Stimulated activated CD4-positive, alpha-beta T cell treated with anti-CD3 and anti-CD28 coated beads, Interleukin-1b, Interleukin-23, amount 100 ng/mL, for 48 hours (primary cell): ENCODE data around the gene UBXN1.

Source experiments
- DNase-seq: peaks from one replicate; pipeline ENCODE4 v3.0.0-alpha.2; 2020

Gene UBXN1, protein sequence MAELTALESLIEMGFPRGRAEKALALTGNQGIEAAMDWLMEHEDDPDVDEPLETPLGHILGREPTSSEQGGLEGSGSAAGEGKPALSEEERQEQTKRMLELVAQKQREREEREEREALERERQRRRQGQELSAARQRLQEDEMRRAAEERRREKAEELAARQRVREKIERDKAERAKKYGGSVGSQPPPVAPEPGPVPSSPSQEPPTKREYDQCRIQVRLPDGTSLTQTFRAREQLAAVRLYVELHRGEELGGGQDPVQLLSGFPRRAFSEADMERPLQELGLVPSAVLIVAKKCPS

DNA sequence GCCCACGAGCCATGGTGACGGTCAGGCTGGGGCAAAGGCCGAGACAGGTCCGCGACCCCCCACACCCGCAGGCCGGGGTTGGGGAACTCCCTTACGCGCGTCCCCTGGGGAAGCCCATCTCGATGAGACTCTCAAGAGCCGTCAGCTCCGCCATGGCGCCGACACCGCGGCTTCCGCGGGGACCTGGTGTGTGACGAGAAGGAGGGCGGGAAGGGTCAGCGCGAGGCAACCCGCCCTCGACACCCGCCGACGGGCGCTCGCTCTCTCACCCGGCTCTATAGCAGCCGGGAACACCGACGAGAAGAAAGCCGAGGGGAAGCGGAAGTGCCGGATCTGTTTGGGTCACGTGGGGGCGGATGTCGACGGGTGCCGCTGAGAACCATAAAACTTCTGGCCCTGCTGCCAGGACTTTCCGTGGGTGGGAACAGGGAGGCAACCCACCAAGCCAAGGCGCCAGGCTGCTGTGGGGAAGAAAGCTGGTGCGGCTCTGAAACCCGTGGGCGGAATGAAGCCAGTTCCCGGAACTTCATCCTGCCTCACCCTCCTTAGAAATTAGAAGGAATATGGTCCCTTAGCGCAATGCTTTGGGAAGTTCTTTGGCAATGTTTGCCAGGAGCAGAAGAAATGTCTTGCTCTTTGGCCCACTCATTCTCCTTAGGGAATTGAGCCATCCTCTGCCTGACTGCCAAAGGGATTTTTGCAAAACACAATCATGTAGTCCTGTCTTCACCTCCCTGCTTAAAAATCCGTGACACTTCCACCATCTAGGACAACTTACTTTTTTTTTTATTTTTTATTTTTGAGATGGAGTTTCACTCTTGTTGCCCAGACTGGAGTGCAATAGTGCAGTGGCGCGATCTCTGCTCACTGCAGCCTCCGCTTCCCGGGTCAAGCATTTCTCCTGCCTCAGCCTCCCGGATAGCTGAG is at the start of gene UBXN1:
Gene UBXN1, minus strand, starts transcription at position 304 of the 927 bp plus-strand sequence. Its CDS starts 150 bp downstream, at position 154.
- peak; percentile 90 for DNase-seq

DNA sequence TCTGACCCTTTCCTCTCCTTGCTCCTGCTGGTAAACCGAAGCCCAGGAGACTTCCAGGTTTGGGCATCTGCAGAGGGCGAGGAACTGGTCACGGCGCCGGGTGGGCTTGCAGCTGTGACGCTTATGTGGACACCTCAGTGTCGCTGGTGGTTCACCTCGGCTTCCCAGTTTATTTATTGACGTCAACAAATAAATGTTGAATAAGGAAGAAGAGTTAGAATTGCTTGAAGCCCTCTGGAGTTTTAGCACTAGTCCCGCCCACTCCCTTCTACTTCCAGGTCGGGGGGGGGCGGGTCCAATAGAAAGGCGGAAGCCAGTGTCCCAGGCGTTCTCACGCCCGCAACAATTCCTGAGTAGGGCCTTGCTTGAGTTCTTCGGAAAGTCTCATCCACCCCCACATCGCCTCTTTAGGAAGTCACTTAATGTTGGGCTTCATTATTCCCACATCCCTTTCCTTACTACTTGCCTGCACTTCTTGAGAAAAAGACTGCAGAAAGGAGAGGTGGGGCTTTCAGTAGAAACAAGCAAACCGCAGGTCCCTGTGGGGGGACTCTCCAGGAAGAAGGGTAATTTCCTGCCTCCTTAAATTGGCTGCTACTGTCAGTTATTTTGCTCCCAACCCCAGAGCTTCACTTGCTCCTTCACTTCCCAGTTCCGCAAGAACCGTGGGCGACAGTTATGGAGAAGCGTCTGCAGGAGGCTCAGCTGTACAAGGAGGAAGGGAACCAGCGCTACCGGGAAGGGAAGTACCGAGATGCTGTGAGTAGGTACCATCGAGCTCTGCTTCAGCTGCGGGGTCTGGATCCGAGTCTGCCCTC is 49.5 kb upstream of the UBXN1 start, which contains the start of gene TTC9C:
Gene TTC9C, plus strand, starts transcription at position 316 of the 818 bp plus-strand sequence. Its CDS starts 363 bp downstream, at position 679.
- DNase-seq: peak; percentile 82

DNA sequence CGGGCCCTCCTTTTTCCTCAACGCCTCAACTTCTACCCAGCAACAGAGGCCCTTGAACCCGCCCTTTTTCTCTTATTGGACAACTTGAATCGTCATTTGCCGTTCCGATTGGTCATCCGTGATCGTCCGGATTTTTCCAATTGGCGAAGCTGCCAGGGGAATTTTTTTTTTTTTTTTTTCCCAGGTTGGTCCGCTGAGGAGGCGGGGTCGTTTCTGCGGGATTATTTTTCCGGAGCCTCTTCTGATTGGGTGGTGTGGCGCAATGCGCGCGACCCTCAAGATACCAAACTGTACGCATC is 48.9 kb upstream of the UBXN1 start:
- DNase-seq: peak; percentile 87

DNA sequence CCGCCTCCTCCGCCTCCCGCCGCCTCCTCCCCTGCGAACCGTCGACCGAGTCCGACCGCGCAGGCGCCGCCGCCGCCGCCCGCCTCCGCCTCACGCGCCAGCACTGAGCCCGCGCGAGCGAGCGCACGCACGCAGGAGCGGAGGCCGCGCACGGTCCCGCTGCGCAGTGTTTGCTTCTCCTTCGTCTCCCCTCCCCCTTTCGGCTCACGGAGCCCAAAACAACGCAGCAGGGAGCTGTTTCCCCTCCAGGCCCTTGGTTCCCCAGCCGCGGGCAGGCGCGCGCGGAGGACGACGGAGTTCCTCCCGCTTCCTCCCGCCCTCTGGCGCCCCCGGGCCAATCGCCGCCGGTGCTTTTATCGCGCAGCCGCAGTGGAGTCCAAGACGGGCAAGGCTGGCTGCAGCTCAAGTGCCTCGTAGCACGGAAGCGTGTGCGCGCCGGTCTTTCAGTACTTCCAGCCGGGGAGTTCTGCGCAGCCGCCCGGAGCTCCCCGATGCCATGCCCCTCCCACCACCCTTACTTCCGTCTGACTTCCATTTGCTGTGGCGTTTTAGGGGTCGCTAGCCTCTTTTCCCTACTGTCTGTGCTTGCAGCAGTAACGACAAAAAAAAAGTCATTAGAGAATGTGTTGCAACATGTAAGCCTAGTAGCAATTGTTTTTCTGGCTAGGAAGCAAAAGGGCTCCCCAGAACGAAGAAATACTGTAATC is 48.4 kb upstream of the UBXN1 start, which contains the start of gene HNRNPUL2:
Gene HNRNPUL2, minus strand, starts transcription at position 293 of the 707 bp plus-strand sequence. CDS start 301 bp downstream, outside the sequence.
- peak; percentile 99 for DNase-seq

DNA sequence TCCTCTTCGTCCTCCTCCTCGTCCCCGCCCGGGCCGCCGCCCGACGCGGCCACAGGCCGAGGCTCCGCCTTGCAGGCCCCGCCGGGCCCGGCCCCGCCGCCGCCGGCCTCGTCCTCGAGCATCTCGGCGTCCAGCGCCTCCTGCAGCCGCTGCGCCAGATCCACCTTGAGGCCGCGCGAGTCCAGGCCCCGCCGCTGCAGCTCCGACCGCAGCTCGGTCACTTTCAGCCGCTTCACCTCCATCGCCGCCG is 48.0 kb upstream of the UBXN1 start:
- no peak for DNase-seq

DNA sequence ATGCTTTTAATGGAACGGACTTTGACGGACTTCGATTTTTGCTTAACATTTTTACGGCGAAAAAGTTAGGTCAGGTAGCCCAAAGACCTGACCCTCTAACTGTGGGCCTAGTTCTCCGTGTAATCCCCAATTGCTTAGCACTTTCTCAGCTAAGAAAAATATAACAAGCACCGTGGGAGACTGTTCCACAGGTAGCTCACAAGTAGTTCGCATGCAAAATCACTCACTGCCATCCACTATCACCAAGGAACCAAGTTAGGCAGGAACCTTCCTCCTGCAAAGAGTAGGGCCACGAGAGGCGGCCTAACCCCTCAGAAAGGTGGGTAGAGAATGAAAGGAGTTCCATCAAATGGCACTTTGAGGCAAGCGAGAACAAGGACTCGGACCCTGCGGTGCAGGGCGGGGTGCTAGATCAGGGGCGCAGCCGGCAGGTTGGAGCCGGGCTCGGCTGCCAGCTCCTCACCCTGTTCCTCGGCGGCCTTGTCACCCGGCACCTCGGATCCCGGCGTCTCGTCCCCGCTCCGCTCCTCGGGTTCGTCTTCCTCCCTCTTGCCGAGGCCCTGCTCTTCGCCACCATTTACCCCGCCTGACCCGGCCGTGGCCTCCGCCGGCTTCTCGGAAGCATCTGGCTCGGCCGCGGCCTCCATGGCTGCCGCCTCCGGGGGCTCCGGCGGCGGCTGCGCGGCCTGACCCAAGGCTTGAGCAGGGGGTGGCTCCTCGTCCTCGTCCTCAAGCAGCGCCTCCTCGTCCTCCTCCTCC is 47.5 kb upstream of the UBXN1 start:
- DNase-seq: peak; percentile 13

DNA sequence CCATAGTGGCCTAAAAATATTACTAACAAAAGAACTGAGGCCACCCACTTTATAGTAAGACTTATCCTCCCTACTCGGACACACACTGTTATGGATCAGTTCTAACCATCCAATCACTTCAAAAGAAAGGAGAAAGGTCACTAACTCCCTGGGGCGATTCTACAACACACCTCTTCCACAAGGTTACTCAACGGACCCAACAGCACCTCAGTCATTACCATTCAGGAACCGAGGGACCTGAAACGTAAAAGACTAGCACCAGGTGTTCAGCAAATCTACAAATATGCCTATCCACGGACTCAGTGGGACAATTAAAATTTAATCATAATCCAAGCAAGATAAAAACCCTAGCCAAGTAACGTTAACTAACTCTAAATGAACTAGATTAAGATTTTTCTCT is 46.8 kb upstream of the UBXN1 start:
- DNase-seq: no peak

DNA sequence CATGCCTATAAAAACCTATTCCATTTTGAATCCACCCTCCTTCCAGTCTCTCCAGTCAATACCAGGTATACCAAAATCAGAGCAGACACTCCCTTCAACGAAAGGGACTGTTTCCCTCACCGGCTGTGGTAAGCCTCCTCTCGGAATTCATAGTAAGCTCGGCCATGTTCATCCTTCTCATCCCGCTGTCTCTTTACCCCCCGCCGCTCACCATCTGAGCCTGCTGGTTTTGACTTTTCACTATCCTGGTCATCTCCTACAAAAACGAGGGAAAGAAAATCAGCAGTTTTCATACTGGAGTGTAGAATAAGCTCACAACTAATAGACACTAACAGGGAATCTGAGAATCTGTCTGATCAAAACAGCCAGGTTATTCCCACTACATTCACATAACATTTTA is 45.3 kb upstream of the UBXN1 start:
- DNase-seq: no peak

DNA sequence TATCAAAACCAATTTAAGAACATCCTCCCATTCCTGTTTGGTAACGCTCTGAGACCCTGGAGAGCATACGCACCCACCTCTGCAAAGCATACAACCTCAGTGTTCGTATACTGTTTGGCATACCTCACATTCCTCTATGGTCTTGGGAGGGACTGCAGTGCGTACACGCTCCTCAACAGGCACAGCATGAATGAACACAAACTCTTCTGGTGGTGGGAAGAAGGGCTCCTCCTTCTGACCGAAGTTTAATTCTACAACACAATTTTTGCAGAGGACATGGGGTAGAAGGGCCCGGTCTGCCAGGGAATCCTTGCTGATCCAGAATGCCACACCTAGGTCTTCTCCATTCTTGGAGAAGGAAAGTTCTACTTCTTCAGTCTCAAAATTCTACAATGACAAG is 43.1 kb upstream of the UBXN1 start:
- no peak for DNase-seq

DNA sequence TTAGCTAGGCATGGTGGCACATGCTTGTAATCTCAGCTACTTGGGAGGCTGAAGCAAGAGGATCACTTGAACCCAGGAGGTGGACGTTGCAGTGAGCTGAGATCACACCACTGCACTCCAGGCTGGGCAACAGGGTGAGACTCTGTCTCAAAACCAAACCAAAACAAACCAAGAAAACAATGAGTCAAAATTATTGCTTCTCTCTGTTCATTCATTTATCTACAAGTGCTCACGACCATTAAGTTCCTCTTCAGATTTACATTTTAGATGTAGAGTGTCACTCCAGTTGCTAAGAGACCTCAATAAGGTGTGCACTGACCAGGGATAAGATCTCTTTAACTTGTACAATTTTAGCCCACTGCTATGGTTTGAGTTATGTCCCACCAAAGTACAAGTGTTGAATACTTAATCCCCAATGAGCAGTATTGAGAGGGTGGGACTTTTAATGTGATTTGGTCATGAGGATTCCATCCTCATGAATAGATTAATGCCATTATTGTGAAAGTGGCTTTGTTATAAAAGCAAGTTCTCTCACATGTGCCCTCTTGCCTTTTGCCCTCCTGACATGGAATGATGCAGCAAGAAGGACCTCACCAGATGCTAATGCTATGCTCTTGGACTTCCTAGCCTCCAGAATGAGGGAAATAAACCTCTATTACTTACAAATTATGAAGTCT is 40.6 kb upstream of the UBXN1 start:
- DNase-seq: no peak

DNA sequence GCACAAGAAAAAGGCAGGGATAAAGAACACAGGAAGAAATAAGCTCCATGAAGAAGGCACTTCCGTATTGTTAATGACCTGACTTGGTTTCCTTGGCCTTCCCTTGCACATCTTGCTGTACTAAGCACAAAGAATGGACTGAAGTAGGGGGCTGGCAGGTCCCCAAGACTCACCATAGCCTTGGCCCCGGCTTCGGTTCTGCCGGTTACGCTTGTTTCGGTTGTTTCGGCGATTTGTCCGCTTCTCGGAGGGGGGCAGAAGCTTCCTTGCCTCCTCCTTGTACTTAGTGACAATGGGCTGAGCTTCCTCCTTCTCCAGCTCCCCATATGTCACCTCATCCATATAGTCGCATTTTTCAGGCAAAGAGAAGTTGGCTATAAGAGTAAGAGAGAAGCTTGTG is 37.9 kb upstream of the UBXN1 start:
- no peak for DNase-seq

DNA sequence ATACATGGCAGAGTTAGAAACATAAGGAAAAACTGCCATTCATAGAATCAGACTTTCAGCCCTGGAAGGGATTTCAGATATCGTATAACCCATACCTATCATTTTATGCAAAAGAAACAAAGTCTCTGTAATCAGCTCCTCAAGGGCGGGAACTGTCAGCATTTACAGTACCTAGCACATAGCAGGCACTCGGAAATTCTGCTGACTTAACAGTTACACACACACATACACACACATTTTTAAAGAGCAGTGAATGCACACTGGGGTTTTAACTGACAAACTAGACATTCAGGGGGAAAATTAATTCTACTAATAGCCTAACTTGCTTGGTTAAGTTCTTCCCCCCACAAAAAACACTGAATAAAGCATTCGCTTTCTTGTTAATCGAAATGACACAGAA is 37.3 kb upstream of the UBXN1 start:
- no peak for DNase-seq

DNA sequence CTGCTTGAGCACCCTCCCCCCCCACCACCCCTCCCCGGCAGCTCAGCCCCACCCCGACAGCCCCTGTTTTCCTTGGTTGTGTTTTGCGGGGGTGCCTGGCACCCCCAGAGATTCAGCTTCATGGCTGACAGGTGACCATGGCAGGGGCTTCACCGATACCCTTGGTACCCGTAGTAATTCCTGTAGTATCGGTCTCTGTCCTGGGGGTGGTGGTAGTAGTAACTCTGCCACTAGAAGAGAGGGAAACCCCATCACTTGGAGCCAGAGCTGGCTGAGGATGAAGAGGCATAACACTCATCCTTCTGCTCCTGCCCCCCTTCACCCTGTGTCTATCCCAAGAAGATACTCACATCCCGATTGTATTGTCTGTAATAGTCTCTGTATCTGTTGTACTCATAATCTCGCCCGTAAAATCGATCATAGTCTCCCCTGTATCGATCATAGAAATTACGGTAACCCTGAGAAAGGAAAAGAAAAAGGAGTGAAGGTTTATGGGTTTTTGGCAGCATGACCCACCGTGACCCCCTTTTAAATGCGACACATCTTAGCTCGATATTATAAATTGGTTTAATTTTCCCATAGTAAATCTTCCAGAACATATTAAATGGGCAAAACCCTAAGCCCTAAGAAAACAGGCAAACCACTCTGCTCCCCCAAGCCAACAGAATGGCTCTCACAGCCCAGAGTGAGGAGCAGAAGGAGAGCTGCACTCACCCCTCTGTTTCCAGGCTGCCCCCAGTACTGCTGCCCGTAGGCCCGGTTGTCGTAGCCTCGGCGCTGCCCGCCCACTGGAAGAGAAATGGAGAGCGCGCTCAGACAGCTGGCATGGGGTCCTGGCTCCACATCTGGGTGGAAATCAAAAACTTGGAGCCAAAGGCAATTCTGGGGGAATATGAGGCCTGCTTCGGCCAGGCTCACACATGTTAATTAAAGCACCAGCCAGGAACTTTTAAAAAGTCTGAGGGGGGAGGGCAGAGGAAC is 36.6 kb upstream of the UBXN1 start:
- no peak for DNase-seq

DNA sequence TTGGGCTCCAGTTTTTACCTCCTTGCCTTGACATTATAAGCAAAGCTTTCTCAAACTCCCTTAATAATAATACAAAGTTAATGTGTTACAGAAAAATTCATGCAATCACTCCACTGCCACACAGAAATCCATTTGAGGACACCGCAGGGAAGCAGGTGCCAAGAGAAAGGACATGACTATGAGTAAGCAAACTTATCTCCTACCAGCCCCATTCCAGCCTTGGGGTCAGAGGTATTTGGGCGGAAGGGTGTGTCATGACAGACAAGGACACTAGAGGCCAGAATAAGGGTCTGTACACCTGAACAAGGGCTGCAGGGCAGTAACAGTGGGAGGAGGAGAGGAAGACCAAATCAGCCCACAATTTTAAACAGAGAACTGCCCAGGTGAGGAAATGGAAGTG is 34.5 kb upstream of the UBXN1 start:
- no peak for DNase-seq

DNA sequence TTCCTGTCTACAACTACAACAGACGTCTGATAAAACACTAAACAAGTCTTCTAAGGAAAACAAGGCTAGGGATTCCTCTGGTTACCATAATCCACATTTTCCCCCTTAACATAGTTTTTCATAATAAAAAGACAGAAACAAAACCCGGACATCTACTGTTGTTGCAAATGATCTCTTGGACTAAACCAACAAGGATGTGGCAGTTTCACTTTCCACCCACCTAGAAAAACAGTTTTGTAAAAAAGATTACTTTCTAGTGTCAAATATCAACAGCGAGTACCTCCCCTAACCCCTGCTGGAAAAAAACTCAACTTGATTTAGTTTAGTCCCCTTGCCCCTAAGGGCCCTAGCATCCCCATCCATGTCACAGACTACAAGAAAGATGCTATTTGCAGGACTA is 34.0 kb upstream of the UBXN1 start:
- no peak for DNase-seq

DNA sequence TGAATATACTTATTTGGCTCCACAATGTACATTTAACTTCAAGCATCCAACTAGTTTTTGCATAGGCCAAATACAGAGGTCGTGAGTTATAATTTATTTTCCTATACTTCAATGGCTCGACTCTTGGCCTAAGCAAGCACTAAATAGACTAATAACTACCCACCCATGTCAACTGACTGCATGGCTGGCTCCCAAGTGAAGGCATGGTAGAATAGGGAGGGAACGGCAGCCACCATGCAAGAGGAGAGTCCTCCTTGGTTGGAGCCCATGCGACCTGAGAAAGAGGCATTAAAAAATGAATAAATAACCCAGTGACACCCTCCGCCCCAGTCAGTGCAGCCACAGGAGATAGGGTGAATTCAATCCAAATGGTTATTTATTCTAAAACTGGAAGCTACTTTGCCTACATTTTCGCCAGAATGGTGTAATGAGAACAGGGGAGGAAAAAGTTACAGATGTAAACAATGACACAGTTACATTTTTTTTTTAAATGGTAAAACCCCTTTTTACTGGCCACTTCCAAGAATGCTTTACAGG is 33.5 kb upstream of the UBXN1 start:
- DNase-seq: no peak

DNA sequence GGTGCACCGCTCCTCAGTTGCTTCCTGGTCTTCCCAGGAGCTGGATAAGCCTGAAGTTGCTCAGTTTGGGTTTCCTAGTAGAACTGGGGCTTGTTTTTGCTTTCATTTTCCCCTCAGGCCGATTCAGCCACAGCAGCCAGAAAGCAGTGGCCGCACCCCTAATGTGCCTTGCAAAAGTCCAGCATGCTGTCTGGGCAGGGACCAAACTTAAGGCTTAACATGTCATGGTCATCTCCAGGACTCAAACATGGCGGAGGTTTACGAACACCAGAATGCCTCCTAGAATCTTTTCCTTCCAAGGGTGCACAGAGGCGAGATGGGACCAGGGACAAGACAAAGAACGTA is 31.1 kb upstream of the UBXN1 start:
- DNase-seq: no peak

DNA sequence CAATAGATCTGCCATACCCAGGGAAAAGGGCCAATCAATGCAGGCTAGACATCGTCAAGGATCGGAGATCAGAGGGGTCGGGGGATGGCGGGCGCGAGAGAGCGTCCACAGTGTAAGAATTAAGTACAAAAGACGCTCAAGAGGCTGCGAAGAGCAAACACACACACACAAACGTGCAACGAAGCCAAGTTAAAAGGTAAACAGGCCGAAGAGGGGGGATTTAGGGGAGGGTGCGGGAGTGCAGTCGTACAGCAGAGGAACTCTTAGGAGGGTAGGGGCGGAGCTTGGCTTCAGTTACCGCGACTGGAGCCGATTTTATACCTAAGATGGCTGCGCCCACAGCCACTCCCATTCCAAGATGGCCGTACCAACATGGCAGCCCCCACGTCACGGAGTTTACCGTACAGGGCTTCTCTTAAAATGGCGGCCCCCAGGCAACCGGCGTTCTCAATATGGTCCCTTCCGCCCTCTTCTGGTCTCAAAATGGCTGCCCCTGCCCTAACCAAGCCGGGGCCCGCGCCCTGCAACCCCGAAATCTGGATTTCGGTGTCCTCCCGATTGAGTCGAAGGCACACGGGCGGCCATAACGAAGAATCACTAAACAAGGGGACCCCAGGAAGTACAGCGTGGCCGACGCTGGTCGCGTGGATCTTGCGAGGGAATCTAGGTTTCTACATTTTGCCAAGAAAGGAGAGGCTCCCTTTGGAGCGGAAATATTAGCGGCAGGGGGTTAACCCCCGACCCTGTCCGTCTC is 30.6 kb upstream of the UBXN1 start:
- DNase-seq: peak; percentile 97

DNA sequence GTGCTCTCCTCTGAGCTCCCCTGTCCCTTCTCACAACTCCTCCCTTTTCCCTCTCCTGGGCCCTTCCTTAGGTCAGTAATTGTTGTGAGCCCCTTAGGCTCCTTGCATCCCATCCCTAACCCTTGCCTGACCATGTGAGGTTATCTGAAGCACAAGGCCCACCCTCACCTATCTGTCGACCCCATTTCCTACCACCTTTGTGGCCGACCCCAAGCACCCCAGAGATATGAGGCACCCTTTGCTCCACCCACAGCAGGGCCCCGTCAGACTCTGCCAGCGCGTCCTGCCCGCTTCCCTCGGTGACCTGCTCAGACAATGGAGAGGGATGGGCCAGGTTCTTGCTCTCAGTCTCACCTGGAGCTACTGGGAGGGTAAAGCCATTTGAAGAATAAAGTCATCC is 29.9 kb upstream of the UBXN1 start:
- peak; percentile 36 for DNase-seq
